Hematopoietic multipotent progenitor cell treated with erythropoietin and hydrocortisone succinate and interleukin-3 and kit ligand, for 4 days (in vitro differentiated cells): ENCODE data around the gene NELL2.
"Not testable (repeated sequence)": the region's sequence is repeated elsewhere in the genome, so short reads cannot be mapped to it uniquely, and the experiment has no call there.

Source experiments
- DNase-seq: peaks from one replicate; pipeline ENCODE4 v3.0.0-alpha.2; 2015

Gene NELL2

GRCh38 chr12:44686821-44687432, 189.2 kb downstream of the NELL2 start:
- not testable (repeated sequence) for DNase-seq

DNA sequence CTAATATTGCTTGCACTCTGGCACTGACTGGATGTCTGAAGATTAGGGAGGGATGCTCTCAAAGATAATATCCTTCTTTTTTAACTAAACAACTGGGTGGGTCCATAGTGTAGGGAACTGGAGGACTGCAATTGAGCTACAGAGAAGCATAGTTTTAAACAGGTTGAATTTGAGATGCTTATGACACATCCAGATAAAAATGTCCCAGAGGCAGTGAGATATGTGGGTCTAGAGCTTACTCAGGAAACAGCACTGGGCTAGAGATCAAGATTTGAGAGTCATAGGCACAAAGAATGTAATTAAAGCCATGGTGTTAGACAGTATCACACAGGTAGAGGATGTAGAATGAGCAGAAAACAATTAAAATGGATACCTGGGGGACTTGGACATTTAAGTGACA, 198.4 kb downstream of the NELL2 start:
- no peak for DNase-seq

- no peak for DNase-seq
Observed at GRCh38 chr12:44674875-44675274, 201.2 kb downstream of the NELL2 start.

DNA sequence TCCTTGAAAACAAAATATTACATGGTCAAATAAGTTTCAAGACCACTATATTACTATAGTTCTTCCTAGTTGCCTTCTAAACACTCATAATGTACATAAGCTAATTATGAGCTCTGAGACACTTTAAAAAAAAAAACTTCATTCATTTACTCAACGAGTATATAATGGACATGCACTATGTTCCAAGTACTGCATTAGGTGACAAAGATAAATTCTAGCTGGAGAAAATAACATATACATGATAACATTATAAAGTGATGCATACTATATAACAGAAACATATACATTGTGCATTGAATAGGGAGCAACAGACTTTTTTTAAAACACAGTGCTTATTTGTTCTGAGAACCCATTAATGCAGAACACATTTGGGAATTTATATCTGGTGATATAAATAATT, 202.3 kb downstream of the NELL2 start:
- no peak for DNase-seq

DNA sequence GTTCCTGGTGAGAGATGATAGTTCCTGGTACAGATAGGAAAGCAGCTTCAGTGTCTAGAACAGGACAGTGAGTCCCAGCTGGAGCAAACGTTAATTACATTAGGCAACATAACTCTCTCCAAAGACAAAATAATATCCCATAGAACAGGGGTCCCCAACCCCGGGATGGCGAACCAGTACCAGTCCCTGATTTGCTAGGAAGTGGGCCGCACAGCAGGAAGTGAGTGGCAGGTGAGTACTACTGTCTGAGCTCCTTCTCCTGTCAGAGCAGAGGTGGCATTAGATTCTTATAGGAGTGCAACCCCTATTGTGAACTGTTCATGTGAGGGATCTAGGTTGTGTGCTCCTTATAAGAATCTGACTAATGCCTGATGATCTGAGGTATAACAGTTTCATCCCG, 204.1 kb downstream of the NELL2 start:
- DNase-seq, result no peak

GRCh38 chr12:44668443-44668842, 207.7 kb downstream of the NELL2 start:
- no peak for DNase-seq

GRCh38 chr12:44667461-44667860, 208.7 kb downstream of the NELL2 start:
- DNase-seq, result no peak

DNA sequence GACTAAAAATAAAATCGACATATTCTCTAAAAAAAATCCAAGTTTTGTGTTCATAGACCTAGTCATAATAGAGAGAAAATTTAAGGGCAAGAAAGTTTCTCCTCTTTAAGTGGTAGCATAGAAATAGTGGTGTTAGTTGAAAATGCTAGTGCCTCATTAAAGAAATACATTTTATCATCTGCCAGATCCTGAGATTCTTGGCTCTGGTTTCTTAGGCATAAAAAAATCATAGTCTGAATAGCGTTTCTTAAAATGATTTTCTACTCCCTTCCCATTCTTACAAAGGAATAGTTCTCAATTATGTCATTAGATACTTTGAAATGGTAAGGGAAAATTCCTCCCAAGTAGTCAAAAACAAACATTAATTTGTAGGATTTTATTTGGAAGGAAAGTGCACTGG, 212.8 kb downstream of the NELL2 start:
- DNase-seq, result no peak

GRCh38 chr12:44655846-44656245, 220.3 kb downstream of the NELL2 start:
- no peak for DNase-seq

GRCh38 chr12:44654646-44655639, 221.2 kb downstream of the NELL2 start:
- no peak for DNase-seq

GRCh38 chr12:44653861-44654527, 222.1 kb downstream of the NELL2 start:
- DNase-seq, result no peak

DNA sequence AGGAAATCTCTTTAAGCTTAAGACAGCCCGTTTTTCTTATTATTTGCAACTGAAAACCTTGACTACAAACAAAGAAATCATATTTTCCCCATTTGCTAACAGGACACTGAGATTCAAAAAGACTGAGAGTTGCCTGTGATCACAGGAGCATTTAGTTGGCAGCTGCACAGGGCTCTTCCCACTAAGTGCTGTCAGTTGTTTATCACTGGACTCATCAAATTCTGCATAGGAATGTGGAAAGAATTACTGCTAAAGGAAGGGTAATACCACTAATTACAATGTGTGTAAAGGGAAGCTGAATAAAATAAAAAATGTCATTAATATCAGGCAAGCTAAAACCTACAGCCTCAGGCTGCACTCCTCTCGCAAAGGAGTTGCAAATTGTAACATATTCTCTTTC, 226.4 kb downstream of the NELL2 start:
- DNase-seq, result no peak

DNA sequence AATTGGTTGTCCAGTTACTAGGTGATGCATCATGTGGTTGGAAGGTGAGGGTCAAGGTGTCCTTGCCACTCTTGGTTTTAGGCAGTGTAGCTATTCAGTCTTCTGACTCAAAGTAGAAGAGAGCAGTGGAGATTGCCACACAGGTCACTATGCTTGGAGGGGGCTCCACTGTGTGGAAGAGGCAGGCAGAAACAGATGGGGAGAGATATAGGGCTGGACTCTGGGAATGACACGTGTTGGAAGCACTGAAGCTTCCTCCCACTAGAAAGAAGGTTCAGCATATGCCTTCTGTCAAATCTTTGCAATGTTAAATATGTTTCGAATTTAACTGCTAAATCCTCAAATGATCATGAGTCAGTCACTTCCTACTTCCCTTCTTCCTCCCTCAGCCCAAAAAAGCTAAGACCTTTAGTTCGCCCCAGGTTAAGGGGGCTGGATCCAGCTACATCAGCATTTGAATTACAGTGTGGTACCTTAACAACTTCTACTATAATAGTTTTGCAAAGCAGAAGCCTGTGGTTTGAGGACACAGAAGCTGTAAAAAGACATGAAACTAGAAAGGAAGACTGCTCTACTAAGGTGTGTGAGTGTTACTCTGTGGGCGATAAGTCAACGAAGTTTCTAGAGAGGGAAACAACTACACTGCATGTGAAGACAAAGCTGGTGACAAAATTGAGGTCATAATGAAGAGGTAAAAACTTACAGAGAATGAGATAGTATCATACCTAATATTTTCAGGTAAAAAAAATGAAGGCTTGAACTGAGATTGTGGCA, 228.0 kb downstream of the NELL2 start:
- DNase-seq, result no peak

DNA sequence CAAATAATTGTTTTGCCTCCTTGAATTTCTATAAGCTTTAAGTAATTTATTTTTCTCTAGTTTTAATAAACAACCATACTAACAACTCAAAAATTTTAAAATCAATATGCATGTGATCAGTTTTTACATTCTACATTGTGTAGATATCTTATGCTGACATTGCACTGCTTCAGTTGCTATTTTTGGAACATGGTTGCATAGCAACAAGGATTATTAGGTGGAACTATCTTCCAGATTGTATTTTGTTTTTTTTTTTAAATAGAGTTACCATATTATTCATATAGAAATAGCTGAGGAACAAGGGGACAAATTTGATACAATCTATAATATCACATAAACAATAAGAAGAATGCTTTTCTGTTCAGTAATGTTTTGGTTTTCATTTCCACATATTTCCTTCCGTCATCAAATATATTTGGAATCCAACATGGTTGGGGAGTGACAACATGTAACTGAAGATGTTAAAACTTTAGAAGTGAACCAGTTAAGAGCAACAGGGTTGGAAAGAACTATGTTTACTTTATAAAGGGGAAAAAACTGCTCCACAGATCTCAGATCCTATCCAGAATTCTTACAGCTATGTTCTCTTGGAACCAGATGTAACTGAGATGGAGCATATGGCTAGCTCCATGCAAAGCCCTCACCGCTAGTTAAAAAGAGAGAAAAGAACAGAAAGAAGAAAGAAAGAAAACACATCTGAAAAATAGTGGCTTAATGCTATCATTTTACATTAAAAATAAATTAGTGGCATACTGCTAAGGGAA, 235.5 kb downstream of the NELL2 start:
- DNase-seq, result no peak

- DNase-seq, result no peak
Observed at GRCh38 chr12:44637875-44638274, 238.2 kb downstream of the NELL2 start.

DNA sequence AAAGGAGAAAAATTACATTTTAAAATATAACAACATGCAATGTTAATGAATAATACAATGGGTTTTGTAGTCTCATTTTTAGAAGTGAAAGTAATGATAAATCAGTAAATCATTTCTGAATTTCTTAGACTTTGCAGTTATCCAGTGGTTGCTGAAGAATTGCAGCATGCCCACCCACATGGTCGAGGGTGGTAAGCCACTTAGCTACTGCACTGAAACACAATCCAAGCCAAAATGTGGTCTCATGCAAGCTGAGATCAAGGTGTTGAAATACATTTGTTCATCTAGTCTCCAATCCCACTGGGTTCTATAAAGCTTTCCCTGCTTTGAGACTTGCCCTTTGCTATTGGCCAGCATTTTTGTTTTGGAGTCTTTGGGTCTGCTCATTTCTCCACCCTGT, 247.9 kb downstream of the NELL2 start:
- DNase-seq, result no peak

- DNase-seq, result no peak
Observed at GRCh38 chr12:44627387-44628166, 248.5 kb downstream of the NELL2 start.

DNA sequence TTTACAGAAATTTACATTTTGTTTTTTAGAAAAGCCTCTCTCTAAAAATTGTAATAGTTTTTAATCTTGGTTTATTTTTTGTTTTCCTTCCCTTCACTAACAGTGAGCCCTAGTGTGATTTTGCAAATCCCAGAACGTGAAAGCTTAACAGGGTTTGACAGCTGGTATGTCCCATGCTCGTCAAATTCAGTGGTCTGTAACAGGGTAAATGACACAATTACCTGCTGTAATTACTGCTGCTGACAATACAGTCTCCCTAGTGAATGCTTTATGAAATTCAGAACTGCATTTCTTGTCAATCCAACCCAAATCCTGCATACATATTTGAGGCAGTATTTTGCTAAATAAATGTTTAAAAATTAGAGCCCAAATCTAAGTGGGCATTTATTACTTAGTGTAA, 249.2 kb downstream of the NELL2 start:
- DNase-seq, result no peak

- no peak for DNase-seq
Observed at GRCh38 chr12:44618946-44619345, 257.2 kb downstream of the NELL2 start.

GRCh38 chr12:44616402-44616801, 259.7 kb downstream of the NELL2 start:
- no peak for DNase-seq

DNA sequence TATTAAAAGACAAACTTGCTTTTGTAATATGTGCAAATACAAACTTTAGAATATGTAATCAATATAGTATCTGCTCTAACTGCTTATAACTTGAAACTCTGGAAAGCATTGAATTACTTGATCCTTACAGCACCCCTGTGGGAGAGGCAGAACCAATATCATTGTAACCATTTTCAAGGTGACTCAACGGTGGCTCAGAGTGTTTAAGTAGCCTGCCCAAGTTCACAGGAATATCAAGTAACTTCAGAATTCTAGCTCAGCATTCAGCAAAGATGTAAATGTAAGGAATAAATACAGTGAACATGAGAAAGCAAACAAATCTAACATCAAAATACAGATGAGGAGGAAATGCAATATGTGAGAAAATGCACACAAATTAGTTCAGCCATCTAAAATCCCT, 264.6 kb downstream of the NELL2 start:
- no peak for DNase-seq
